Thymus (tissue), 11 donors: ENCODE results near the gene SBF1. TPM values are rescaled to one million over a fixed set of nuclear protein-coding genes. Genes with fewer than 3 reads are reported as not detected.
"Not testable (repeated sequence)": the region's sequence is repeated elsewhere in the genome, so short reads cannot be mapped to it uniquely, and the experiment has no call there.

Source experiments
- DNase-seq, 9 donors: peaks; one replicate each; pipeline ENCODE4 v3.0.0-alpha.2; 2013; ENCODE audit warnings: low spot score in 9 of 9, low read depth in 6 of 9, missing footprints in 1 of 9
- H3K27ac ChIP-seq, 2 donors: one replicate each; pipeline ENCODE4 v1.5.1; 2013; ENCODE audit warnings: control low read depth in 1 of 2, low read depth in 1 of 2, low read length in 1 of 2, mild to moderate bottlenecking in 1 of 2, moderate library complexity in 1 of 2
- H3K27me3 ChIP-seq, 2 donors: one replicate each; pipeline ENCODE4 v1.5.1; 2013; ENCODE audit warnings: low read length in 1 of 2; ENCODE audit not compliant: control insufficient read depth in 2 of 2, insufficient read depth in 1 of 2
- H3K36me3 ChIP-seq, 2 donors: one replicate each; pipeline ENCODE4 v1.5.1; 2013; ENCODE audit warnings: low read length in 1 of 2, mild to moderate bottlenecking in 1 of 2, moderate library complexity in 1 of 2; ENCODE audit not compliant: control insufficient read depth in 2 of 2, insufficient read depth in 2 of 2
- H3K4me1 ChIP-seq, 2 donors: one replicate each; pipeline ENCODE4 v1.5.1; 2013; ENCODE audit warnings: low read length in 2 of 2; ENCODE audit not compliant: control insufficient read depth in 2 of 2, insufficient read depth in 2 of 2
- H3K4me3 ChIP-seq, 2 donors: one replicate each; pipeline ENCODE4 v1.5.1; 2013; ENCODE audit warnings: low read length in 2 of 2, control low read depth in 1 of 2, mild to moderate bottlenecking in 1 of 2
- H3K9me3 ChIP-seq, 2 donors: one replicate each; pipeline ENCODE4 v1.5.1; 2013; ENCODE audit warnings: low read length in 1 of 2, mild to moderate bottlenecking in 1 of 2; ENCODE audit not compliant: control insufficient read depth in 2 of 2, insufficient read depth in 1 of 2
- WGBS: extraction: QIAGEN DNeasy Blood & Tissue Kit; methylation state at CpG from one replicate; pipeline ENCODE4 v1.1.7; 2013; 5-methylcytosine and 5-hydroxymethylcytosine counted together
- polyA plus RNA-seq: library from polyadenylated mRNA; stranded (reverse); fragments of 200-250 nt; gene quantifications from one replicate; pipeline ENCODE4 v1.2.3, GENCODE V29; 2013
- total RNA-seq: library from RNA; stranded (reverse); fragments of 120-200 nt; gene quantifications from one replicate; pipeline ENCODE4 v1.2.4, GENCODE V29; 2013
- donor health status: healthy.

SBF1 gene
- total and polyA plus RNA-seq, 2 donors, result 56.7 to 88.2 TPM

GRCh38 chr22:50414476-50415248 lies 60.2 kb downstream of the SBF1 start:
- Histone ChIP-seq H3K4me1 (no peaks in the 10 kb centered on the region), H3K4me3 (no peak overlapping the region), H3K27me3 (no peaks in the 10 kb centered on the region), H3K36me3 (peaks cover 68 to 69% of the 10 kb centered on the region in 2 donors), H3K9me3 (no peaks in the 10 kb centered on the region), H3K27ac (no peak overlapping the region)
- 98% methylated on average over 31 of the region's 31 CpGs for WGBS
- no peak for DNase-seq

DNA sequence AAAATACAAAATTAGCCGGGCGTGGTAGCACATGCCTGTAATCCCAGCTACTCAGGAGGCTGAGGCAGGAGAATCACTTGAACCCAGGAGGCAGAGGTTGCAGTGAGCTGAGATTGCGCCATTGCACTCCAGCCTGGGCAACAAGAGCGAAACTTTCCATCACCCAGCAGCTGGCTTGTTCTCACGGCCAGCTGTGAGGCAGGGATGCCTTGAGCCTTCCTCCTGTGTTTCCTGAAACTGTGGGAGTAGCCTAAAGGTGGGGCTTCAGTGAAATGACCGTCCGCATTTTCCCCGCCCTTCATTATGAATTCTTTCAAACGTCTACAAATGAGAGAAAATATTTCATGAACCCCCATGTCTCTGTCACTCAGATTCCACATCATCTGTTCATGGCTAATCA lies 65.9 kb downstream of the SBF1 start:
- H3K4me1 ChIP-seq, H3K27me3 ChIP-seq, H3K9me3 ChIP-seq, DNase-seq, H3K27ac ChIP-seq, H3K4me3 ChIP-seq: not testable (repeated sequence)
- WGBS, result 96% methylated on average over 9 of the region's 9 CpGs
- H3K36me3 ChIP-seq, result peaks cover 36 to 44% of the 10 kb centered on the region in 2 donors

DNA sequence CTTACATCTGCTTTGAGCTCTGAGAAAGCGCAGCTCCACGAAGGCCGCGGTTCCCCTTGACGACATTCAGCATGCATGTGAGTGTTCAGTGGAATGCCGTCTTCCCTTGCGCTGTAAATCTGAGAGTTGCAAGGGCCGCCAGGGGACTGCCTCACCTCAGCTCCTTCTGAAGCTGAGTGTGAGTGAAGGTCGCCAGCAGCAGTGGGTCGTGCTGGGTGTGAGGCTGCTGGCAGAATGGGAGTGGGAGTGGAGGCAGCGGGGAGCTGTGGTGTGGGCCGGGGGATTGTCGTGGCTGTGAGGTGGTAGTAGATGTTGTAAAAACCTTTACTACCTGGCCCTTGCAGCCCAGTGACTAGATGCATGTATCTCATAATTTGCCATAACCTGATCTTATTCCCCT lies 66.5 kb downstream of the SBF1 start:
- Histone ChIP-seq H3K4me3 (no peak overlapping the region), H3K27ac (no peak overlapping the region), H3K27me3 (no peaks in the 10 kb centered on the region), H3K36me3 (peaks cover 30 to 45% of the 10 kb centered on the region in 2 donors), H3K9me3 (peaks cover 0 to 3% of the 10 kb centered on the region in 2 donors), H3K4me1 (no peaks in the 10 kb centered on the region)
- WGBS, result 93% methylated on average over 13 of the region's 13 CpGs
- no peak for DNase-seq

DNA sequence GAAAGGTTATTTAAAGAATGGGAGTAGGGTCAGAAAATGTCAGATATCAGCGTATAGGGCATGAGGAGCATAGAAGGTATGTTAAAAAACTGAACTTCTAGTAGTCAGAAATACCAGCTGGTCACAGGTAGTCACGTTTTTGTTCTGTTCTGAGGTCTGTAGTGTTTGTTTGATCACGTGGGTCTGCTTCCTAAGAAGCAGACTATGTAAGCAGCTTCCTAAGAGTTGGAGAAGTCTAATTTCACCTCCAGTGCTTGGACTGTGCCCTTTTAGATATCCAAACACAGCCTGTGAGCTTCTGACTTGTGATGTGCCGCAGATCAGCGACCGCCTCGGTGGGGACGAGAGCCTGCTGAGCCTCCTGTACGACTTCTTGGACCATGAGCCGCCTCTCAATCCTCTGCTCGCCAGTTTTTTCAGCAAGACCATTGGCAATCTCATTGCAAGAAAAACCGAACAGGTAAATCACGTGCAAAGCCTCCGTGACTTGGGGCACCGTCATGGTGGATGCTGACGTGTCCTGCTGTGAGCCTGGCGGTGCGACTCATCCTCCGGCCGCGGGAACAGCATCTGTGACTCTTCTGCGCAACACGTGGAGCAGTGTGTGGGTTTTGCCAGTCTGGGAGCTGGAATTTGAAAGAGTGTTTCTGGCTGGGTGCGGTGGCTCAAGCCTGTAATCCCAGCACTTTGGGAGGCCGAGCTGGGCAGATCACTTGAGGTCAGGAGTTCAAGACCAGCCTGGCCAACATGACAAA lies 68.2 kb downstream of the SBF1 start:
- Histone ChIP-seq H3K4me1 (no peaks in the 10 kb centered on the region), H3K4me3 (no peak overlapping the region), H3K27me3 (no peaks in the 10 kb centered on the region), H3K36me3 (peaks cover 34 to 55% of the 10 kb centered on the region in 2 donors), H3K9me3 (peaks cover 0 to 4% of the 10 kb centered on the region in 2 donors), H3K27ac (no peak overlapping the region)
- 97% methylated on average over 25 of the region's 25 CpGs for WGBS
- DNase-seq, result no peak

GRCh38 chr22:50403701-50404101 lies 71.1 kb downstream of the SBF1 start:
- Histone ChIP-seq H3K36me3 (peaks cover 44 to 60% of the 10 kb centered on the region in 2 donors), H3K27ac (peak overlapping the region in 1 of 2 donors; percentile 8)

GRCh38 chr22:50401907-50402306 lies 72.9 kb downstream of the SBF1 start:
- H3K4me1 ChIP-seq, result peaks cover 0 to 5% of the 10 kb centered on the region in 2 donors
- H3K27ac ChIP-seq, result no peak overlapping the region
- 97% methylated on average over 4 of the region's 4 CpGs for whole genome bisulfite sequencing
- DNase-seq, result no peak
- no peak overlapping the region for H3K4me3 ChIP-seq
- no peaks in the 10 kb centered on the region for H3K27me3 ChIP-seq
- H3K9me3 ChIP-seq, result peaks cover 0 to 4% of the 10 kb centered on the region in 2 donors
- peaks cover 37 to 54% of the 10 kb centered on the region in 2 donors for H3K36me3 ChIP-seq

More at GRCh38 chr22:50403701-50404101, 71.1 kb downstream of the SBF1 start:
- 46% methylated on average over 8 of the region's 8 CpGs for WGBS
- DNase-seq, result no peak
- Histone ChIP-seq H3K27me3 (no peaks in the 10 kb centered on the region), H3K4me1 (peaks cover 0 to 5% of the 10 kb centered on the region in 2 donors), H3K9me3 (peaks cover 0 to 4% of the 10 kb centered on the region in 2 donors), H3K4me3 (no peak overlapping the region)

- DNase-seq, result no peak
- no peak overlapping the region for H3K4me3 ChIP-seq
- 97% methylated on average over 5 of the region's 5 CpGs for WGBS
- H3K4me1 ChIP-seq, result peaks cover 0 to 5% of the 10 kb centered on the region in 2 donors
- no peaks in the 10 kb centered on the region for H3K27me3 ChIP-seq
- peaks cover 34 to 51% of the 10 kb centered on the region in 2 donors for H3K36me3 ChIP-seq
- H3K9me3 ChIP-seq, result peaks cover 0 to 4% of the 10 kb centered on the region in 2 donors
- no peak overlapping the region for H3K27ac ChIP-seq
Observed at GRCh38 chr22:50400931-50401330, 73.9 kb downstream of the SBF1 start.

DNA sequence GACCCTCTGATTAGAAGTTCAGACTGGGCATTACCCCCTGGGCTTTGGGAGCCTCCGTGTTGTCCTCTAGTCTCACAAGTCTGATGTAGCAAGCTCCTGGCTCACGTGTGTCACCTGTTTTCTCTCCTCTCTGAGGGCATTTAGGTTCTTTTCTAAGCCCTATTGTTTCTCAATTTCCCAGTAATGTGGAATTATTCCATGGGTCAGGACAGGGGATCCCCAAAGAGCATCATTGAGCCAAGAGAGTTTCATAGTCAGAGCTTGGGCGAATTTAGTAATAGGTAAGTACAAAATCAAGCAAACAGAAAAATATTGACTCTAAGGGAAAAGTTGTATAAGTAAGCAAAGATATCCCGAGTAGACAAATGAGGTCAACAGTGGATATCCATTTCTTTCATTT lies 74.4 kb downstream of the SBF1 start:
- Histone ChIP-seq H3K36me3 (peaks cover 34 to 53% of the 10 kb centered on the region in 2 donors), H3K27ac (peak overlapping the region in 1 of 2 donors; percentile 19), H3K4me1 (peaks cover 0 to 5% of the 10 kb centered on the region in 2 donors)

GRCh38 chr22:50399751-50400331 lies 75.0 kb downstream of the SBF1 start:
- Histone ChIP-seq H3K27ac (peak overlapping the region; percentile 15 to 22), H3K36me3 (peaks cover 37 to 58% of the 10 kb centered on the region in 2 donors), H3K27me3 (no peaks in the 10 kb centered on the region), H3K9me3 (peaks cover 0 to 4% of the 10 kb centered on the region in 2 donors), H3K4me3 (no peak overlapping the region), H3K4me1 (peaks cover 0 to 5% of the 10 kb centered on the region in 2 donors)
- WGBS, result 70% methylated on average over 8 of the region's 8 CpGs
- DNase-seq, result no peak

More for the DNA sequence above, 74.4 kb downstream of the SBF1 start:
- Histone ChIP-seq H3K27me3 (no peaks in the 10 kb centered on the region), H3K9me3 (peaks cover 0 to 4% of the 10 kb centered on the region in 2 donors), H3K4me3 (no peak overlapping the region)
- 93% methylated on average over 4 of the region's 4 CpGs for WGBS
- no peak for DNase-seq
